Ishikawa (cell line): Measurements from ENCODE around the gene PPP4C.

Source experiments
- CEBPB ChIP-seq: IDR thresholded peaks from 2 replicates; pipeline ENCODE4 v1.6.1; 2012
- CREB1 ChIP-seq: IDR thresholded peaks from 2 replicates; pipeline ENCODE4 v1.6.1; 2012; ENCODE audit warnings: low read depth
- EGR1 ChIP-seq: IDR thresholded peaks from 2 replicates; pipeline ENCODE4 v1.6.1; 2012
- EP300 ChIP-seq: IDR thresholded peaks from 2 replicates; pipeline ENCODE4 v1.6.1; 2012; ENCODE audit warnings: borderline replicate concordance
- FOXM1 ChIP-seq: IDR thresholded peaks from 2 replicates; pipeline ENCODE4 v1.6.1; 2012; ENCODE audit warnings: low read depth, borderline replicate concordance
- NFIC ChIP-seq: IDR thresholded peaks from 2 replicates; pipeline ENCODE4 v1.6.1; 2012
- RAD21 ChIP-seq: IDR thresholded peaks from 2 replicates; pipeline ENCODE4 v1.6.1; 2012; ENCODE audit warnings: low read depth
- TAF1 ChIP-seq: IDR thresholded peaks from 2 replicates; pipeline ENCODE4 v1.6.1; 2012; ENCODE audit warnings: low read depth, mild to moderate bottlenecking
- TCF12 ChIP-seq: IDR thresholded peaks from 2 replicates; pipeline ENCODE4 v1.6.1; 2012; ENCODE audit warnings: low read depth
- TEAD4 ChIP-seq: IDR thresholded peaks from 2 replicates; pipeline ENCODE4 v1.6.1; 2012
- YY1 ChIP-seq: IDR thresholded peaks from 2 replicates; pipeline ENCODE4 v1.6.1; 2012; ENCODE audit warnings: low read depth
- ZBTB7A ChIP-seq: IDR thresholded peaks from 2 replicates; pipeline ENCODE4 v1.6.1; 2012; ENCODE audit warnings: low read depth
- TF ChIP-seq, protein P1 (sequence below): IDR thresholded peaks from 2 replicates; pipeline ENCODE4 v1.6.1; 2012
- TF ChIP-seq, protein P2 (sequence below): IDR thresholded peaks from 2 replicates; pipeline ENCODE4 v1.6.1; 2012
- TF ChIP-seq, protein P3 (sequence below): IDR thresholded peaks from 2 replicates; pipeline ENCODE4 v1.6.1; 2012; ENCODE audit warnings: low read depth, mild to moderate bottlenecking

The PPP4C gene

DNA sequence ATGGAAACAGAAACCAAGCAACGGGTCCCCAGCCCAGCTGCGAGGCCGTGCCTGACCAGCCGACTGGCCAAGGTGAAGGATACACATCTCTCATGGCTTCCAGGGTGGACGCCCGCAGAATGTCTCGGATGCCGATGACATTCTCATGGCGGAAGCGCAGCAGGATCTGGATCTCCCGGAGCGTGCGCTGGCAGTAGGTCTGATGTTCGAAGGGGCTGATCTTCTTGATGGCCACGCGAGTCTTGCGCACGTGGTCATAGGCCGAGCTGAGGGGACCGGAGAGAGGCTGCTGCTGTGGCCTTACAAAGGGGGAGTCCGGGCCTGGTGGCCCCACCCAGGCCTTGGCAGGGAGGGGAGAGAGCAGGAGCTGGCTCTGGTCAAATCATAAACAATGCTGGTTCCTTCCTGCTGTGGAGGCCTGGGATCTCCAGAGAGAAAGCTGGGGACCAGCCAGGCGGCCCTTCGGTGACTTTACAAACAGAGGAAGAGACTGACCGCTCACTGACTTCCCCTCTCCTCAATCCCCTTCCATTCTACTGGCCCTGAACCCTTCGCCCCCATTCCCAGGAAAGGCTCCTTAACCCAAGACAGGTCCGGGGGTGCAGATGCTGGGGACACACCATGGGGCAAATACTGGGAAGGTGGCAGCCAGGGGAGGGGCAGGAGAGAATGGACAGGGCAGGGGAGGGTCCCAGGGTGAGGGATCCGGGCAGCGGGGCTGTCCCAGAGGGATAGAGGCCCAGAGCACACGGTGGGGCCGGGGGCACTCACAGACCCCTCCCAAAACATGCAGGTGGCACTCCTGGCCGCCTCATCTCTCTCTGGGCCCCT, 46.2 kb downstream of the PPP4C start:
- TF ChIP-seq, protein P1, sequence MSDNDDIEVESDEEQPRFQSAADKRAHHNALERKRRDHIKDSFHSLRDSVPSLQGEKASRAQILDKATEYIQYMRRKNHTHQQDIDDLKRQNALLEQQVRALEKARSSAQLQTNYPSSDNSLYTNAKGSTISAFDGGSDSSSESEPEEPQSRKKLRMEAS, result no peak
- no peak for TF ChIP-seq CEBPB
- TF ChIP-seq CREB1, result no peak
- TF ChIP-seq FOXM1, result no peak
- TF ChIP-seq TEAD4, result no peak
- no peak for TF ChIP-seq TCF12
- TF ChIP-seq ZBTB7A, result no peak
- TF ChIP-seq, protein P2, sequence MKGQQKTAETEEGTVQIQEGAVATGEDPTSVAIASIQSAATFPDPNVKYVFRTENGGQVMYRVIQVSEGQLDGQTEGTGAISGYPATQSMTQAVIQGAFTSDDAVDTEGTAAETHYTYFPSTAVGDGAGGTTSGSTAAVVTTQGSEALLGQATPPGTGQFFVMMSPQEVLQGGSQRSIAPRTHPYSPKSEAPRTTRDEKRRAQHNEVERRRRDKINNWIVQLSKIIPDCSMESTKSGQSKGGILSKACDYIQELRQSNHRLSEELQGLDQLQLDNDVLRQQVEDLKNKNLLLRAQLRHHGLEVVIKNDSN, result no peak
- TF ChIP-seq NFIC, result no peak
- no peak for TF ChIP-seq EP300
- TF ChIP-seq EGR1, result no peak
- TF ChIP-seq, protein P3, sequence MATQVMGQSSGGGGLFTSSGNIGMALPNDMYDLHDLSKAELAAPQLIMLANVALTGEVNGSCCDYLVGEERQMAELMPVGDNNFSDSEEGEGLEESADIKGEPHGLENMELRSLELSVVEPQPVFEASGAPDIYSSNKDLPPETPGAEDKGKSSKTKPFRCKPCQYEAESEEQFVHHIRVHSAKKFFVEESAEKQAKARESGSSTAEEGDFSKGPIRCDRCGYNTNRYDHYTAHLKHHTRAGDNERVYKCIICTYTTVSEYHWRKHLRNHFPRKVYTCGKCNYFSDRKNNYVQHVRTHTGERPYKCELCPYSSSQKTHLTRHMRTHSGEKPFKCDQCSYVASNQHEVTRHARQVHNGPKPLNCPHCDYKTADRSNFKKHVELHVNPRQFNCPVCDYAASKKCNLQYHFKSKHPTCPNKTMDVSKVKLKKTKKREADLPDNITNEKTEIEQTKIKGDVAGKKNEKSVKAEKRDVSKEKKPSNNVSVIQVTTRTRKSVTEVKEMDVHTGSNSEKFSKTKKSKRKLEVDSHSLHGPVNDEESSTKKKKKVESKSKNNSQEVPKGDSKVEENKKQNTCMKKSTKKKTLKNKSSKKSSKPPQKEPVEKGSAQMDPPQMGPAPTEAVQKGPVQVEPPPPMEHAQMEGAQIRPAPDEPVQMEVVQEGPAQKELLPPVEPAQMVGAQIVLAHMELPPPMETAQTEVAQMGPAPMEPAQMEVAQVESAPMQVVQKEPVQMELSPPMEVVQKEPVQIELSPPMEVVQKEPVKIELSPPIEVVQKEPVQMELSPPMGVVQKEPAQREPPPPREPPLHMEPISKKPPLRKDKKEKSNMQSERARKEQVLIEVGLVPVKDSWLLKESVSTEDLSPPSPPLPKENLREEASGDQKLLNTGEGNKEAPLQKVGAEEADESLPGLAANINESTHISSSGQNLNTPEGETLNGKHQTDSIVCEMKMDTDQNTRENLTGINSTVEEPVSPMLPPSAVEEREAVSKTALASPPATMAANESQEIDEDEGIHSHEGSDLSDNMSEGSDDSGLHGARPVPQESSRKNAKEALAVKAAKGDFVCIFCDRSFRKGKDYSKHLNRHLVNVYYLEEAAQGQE, result no peak
- no peak for TF ChIP-seq YY1
- no peak for TF ChIP-seq RAD21
- no peak for TF ChIP-seq TAF1

DNA sequence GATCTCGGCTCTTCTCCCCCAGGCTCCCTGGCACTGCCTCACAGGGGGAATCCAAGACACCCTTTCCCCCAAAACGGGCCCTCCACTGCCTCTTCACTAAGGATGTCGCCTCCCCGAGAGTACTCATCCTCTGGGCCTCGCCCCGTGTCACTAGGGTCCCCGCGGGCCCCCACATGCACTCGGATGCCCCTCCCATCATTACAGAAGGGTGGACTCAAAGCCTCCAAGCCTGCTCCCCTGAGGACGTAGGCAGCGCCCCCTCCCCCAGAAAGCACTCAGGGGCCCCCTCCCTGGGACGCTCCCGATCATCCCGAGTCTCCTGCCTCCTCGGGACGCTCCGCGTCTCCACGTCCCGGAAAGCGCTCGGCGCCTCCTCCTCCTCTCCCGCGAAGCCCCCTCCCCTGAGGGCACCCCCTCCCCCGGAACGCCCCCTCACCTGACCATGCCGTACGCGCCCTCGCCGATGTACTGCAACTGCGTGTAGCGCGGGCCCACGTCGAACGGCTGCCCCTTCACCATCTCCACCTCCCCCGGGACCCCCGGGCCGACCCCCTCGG, 46.9 kb downstream of the PPP4C start:
- no peak for TF ChIP-seq CREB1
- TF ChIP-seq ZBTB7A, result peak; percentile 99
- TF ChIP-seq EGR1, result peak; percentile 28; the same call in 1 of the 2 replicates

DNA sequence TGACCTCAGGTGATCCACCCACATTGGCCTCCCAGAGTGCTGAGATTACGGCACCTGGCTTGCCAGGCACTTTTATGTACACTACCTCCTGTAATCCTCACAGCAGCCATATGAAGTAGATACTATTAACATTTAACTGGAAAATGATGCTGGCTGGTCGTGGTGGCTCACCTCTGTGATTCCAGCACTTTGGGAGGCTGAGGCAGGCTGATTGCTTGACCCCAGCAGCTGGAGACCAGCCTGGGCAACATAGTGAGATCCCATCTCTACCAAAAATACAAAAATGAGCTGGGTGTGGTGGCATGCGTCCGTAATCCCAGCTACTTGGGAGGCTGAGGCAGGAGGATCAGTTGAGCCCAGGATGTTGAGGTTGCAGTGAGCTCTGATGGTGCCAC, 49.2 kb downstream of the PPP4C start:
- TF ChIP-seq CEBPB (no peak), RAD21 (no peak), ZBTB7A (no peak)
- TF ChIP-seq, protein P2, result no peak

DNA sequence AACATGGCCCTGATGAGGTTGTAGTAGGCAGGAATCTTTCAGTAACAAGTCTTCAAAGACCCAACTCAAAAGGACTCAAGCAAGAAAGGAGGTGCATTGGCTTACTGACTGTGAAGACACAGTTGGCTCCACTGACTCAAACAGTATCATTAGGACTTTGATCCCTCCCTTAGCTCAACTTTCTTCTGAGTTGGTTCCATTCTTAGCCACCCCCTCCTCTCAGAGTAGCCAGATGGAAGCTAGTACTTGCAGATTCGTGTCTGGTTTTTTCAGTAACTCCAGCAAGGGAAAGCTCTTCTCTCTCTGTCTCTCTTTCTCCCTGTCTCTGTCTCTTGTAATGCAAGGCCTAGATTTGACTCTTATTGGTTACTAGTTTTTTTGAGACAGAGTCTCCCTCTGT, 52.2 kb downstream of the PPP4C start:
- no peak for TF ChIP-seq CEBPB
- no peak for TF ChIP-seq YY1

DNA sequence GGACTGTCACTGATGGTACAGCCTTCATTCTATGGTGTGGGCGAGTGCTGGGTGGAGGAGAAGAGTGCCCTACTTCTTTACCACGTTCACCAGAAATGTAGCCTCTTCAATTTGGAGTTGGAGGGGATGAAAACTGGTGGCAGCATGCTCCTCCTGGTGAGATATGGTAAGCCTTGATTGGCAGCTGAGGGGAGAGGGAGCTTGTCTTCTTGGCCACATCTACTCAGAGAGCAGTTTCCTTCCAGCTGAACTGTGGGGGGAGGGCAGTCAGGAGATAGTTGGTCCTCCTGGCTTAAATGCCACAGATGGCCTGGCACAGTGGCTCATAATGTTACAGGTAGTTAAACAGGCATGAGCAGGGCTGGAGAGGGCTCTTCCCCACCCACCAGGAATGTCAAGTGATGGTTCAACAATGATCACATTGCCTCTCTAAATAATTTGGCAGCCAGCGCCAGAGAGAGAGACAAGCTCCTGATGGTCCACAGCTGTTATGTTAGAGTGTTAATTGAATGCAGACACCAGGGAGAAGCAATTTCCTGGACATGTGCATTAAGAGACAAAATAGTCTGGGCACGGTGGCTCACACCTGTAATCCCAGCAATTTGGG, 56.2 kb downstream of the PPP4C start:
- no peak for TF ChIP-seq TCF12

DNA sequence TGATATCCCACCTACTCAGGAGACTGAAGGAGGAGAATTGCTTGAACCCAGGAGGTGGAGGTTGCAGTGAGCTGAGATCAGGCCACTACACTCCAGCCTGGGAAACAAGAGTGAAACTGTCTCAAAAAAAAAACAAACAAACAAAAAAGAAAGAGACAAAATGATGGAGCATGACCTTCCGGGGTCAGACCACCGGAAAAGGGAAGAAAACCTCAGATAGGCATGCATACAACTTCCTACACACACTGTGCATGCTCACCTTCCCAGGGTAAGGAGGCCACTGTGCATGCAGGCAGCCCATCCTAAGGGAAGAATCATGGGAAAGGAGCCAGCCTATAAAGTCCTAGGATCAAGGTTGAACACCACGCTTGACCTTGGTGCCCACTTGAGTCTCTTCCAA, 56.8 kb downstream of the PPP4C start:
- TF ChIP-seq EGR1, result no peak
- no peak for TF ChIP-seq TAF1
- no peak for TF ChIP-seq NFIC
- TF ChIP-seq FOXM1, result no peak
- TF ChIP-seq, protein P2, result no peak
- TF ChIP-seq CREB1, result no peak
